ENCODE results near the gene C2.
"Not testable (repeated sequence)": the region's sequence is repeated elsewhere in the genome, so short reads cannot be mapped to it uniquely, and the experiment has no call there.

DNA sequence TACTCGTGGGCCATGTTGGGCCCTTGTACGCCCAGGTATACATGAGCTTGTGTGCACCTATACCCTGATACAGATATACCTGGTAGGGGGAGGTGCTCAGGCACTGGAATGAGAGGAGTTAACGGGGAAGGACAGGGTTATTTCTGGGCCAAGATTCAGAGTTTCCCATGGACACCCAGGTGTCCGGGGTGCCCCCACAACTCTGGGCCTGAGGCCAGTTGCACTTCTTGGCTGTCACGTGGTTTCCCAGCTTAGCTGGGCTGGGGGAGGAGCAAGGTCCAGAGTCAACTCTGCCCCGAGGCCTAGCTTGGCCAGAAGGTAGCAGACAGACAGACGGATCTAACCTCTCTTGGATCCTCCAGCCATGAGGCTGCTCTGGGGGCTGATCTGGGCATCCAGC lies 54.2 kb downstream of the C2 start, which contains the start of gene C4A:
- TF ChIP-seq POLR2A (IDR thresholded peaks at IDR 0.05); CTCF (IDR thresholded peaks at IDR 0.05 in 8 of 11, conservative IDR thresholded peaks at IDR 0.05 in 3 of 11): not testable (repeated sequence)
